Breast epithelium (tissue), 4 donors: Measurements from ENCODE around the gene BDKRB2. TPM values are rescaled to one million over a fixed set of nuclear protein-coding genes. Genes with fewer than 3 reads are reported as not detected.

Experiments used
- DNase-seq, 2 donors: peaks; one replicate each; pipeline ENCODE4 v3.0.0-alpha.2; 2019; ENCODE audit warnings: low spot score in 2 of 2
- H3K27ac ChIP-seq, 2 donors: fragments of 200-600 bp; sonication (generic) in 1 of 2; one replicate each; pipeline ENCODE4 v1.5.1; 2016 to 2019; ENCODE audit warnings: mild to moderate bottlenecking in 1 of 2
- H3K27me3 ChIP-seq, 2 donors: fragments of 200-600 bp; sonication (generic) in 1 of 2; one replicate each; pipeline versions ENCODE4 v1.5.1 to v1.6.0; 2017 to 2019; ENCODE audit warnings: control low read depth in 1 of 2, mild to moderate bottlenecking in 1 of 2
- H3K36me3 ChIP-seq: fragments of 200-600 bp; one replicate; pipeline ENCODE4 v1.5.1; 2019
- H3K4me1 ChIP-seq, 2 donors: fragments of 200-600 bp; sonication (generic); one replicate each; pipeline ENCODE4 v1.5.1; 2016 to 2019; ENCODE audit warnings: control low read depth in 1 of 2
- H3K4me3 ChIP-seq, 3 donors: fragments of 200-600 bp; sonication (generic); 1 replicate in 2 of 3; 2 replicates in 1 of 3; pipeline ENCODE4 v1.5.1; 2016 to 2019; ENCODE audit warnings: mild to moderate bottlenecking in 3 of 3, moderate library complexity in 2 of 3
- H3K9me3 ChIP-seq, 2 donors: fragments of 200-600 bp; sonication (generic) in 1 of 2; one replicate each; pipeline ENCODE4 v1.5.1; 2016 to 2019; ENCODE audit warnings: control low read depth in 1 of 2
- POLR2A ChIP-seq: fragments of 450-650 bp; IDR thresholded peaks from one replicate; pipeline ENCODE4 v1.6.1; 2016; ENCODE audit warnings: antibody characterized with exemption, mild to moderate bottlenecking, moderate library complexity
- POLR2AphosphoS5 ChIP-seq, 3 donors: sonication (generic); formaldehyde crosslinking; IDR thresholded peaks; one replicate each; pipeline ENCODE4 v1.6.1; 2017; ENCODE audit warnings: antibody characterized with exemption in 3 of 3
- intact Hi-C: fragments of 100-400 bp; cut with DNase I; formaldehyde crosslinking; loops from one replicate; pipeline ENCODE4 v1.15.1; 2023; ENCODE audit warnings: low total_unique reads
- total RNA-seq, 3 donors: library from RNA; depleted of rRNA; stranded (reverse); fragments of >200 nt; gene quantifications; one replicate each; pipeline ENCODE4 v1.1.0, GENCODE V29; 2016
- TF ChIP-seq, protein P1 (sequence below), 3 donors: fragments of 450-650 bp; IDR thresholded peaks; one replicate each; pipeline ENCODE4 v1.5.1; 2016 to 2017; ENCODE audit warnings: antibody characterized with exemption in 3 of 3, mild to moderate bottlenecking in 3 of 3, moderate library complexity in 3 of 3

Gene BDKRB2
- total RNA-seq, 3 donors from 2014 or later = 1.1 to 5.6 (median 4.2) TPM

DNA sequence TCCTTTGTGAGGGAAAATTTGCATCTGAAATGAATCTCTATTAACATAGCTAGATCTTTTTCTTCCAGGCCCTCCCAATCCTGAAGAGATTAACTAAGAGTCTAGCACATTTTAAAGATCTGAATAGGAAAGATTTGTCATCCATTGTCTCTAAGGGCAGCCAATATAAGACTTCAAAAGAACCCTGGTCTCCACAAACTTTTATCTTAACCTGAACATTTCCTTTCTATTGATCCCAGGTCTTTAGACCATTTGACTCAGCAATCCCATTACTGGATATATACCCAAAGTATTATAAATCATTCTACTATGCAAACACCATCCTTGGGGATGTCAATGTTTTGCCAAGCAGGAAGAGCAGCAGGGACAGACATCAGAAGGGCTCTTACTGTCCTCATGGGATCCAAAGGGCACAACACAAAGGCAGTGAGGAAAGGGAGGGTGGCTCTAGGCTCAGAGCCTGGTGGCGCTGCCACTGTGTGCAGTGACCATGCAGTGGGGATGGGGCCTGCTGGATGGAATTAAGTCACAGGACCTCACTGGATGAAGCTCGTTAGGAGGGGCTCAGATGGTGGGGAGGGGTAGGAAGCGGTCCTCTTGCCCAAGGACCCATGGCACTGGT lies 12.7 kb upstream of the BDKRB2 start:
- H3K27me3 ChIP-seq = no peaks in the 10 kb centered on the region
- intact Hi-C loops = no loop called here
- DNase-seq = no peak
- no peak overlapping the region for H3K4me3 ChIP-seq
- no peaks in the 10 kb centered on the region for H3K36me3 ChIP-seq
- H3K9me3 ChIP-seq = no peaks in the 10 kb centered on the region
- no peak for TF ChIP-seq POLR2A
- TF ChIP-seq, protein P1, sequence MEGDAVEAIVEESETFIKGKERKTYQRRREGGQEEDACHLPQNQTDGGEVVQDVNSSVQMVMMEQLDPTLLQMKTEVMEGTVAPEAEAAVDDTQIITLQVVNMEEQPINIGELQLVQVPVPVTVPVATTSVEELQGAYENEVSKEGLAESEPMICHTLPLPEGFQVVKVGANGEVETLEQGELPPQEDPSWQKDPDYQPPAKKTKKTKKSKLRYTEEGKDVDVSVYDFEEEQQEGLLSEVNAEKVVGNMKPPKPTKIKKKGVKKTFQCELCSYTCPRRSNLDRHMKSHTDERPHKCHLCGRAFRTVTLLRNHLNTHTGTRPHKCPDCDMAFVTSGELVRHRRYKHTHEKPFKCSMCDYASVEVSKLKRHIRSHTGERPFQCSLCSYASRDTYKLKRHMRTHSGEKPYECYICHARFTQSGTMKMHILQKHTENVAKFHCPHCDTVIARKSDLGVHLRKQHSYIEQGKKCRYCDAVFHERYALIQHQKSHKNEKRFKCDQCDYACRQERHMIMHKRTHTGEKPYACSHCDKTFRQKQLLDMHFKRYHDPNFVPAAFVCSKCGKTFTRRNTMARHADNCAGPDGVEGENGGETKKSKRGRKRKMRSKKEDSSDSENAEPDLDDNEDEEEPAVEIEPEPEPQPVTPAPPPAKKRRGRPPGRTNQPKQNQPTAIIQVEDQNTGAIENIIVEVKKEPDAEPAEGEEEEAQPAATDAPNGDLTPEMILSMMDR (IDR thresholded peaks at IDR 0.05) = no peak
- TF ChIP-seq POLR2AphosphoS5 (IDR thresholded peaks at IDR 0.05) = no peak
- no peaks in the 10 kb centered on the region for H3K4me1 ChIP-seq
- no peak overlapping the region for H3K27ac ChIP-seq

DNA sequence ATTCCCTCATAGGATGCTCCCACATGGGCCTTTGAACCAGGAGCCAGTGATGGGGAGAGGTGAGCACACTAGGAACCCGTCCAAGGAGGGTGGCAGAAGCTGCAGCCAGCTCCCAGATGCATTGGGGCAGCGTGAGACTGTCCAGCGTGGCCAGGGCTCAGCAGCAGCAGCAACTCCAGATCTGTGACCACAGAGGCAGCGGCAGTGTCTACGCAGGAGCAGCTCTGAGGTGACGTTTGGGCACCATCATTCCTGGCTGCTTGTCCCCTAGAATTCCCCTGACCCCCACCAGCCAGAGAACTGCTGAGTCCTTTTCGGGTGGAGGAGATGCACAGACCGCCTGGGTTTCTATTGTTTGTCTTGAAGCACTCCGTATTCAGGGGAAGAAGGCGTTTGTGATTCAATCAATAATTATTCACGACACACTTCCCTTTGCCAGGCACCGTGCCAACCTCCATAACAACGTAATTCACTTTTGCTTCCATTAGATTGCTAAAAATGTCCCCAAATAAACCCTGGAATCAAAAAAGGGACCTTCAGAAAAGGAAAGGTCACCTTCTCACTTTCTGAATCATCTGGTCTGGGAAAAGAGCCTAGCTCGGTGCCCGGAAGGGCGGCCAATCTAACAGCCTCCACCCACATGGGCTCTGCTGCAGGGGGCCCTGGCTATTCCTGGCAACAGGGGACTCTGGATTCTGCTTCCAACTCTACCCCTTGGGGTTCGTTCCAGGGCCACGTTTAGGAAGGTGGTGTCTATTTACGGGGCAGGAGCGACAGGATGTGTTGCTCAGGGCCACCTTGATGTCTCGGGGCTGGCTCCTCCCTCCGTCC lies 11.4 kb upstream of the BDKRB2 start:
- H3K36me3 ChIP-seq = no peaks in the 10 kb centered on the region
- no peak for TF ChIP-seq POLR2AphosphoS5 (IDR thresholded peaks at IDR 0.05)
- TF ChIP-seq POLR2A = no peak
- TF ChIP-seq, protein P1 (IDR thresholded peaks at IDR 0.05) = no peak
- no peak overlapping the region for H3K4me3 ChIP-seq
- H3K27me3 ChIP-seq = no peaks in the 10 kb centered on the region
- no peaks in the 10 kb centered on the region for H3K9me3 ChIP-seq
- DNase-seq = no peak
- H3K4me1 ChIP-seq = no peaks in the 10 kb centered on the region
- intact Hi-C loops = no loop called here
- peak overlapping the region in 1 of 2 donors; percentile 55 for H3K27ac ChIP-seq

DNA sequence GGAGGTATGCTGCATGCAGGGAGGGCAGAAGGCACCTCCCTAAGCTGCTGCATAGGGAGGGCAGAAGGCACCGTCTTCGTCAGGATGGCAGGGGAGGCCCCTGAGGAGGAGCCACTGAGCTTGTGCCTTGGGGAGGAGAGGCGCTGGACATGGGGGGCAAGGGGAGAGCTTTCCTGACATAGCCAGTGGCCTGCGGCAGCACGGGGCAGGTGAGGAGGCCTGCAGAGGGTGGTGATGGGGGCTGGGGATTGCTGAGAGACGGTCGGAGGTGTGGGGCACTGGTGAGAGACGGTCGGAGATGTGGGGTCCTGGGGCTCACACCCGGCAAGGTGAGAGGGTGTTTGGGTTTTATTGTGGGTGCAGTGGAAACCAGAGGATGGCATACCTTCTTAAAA lies 10.4 kb upstream of the BDKRB2 start:
- Histone ChIP-seq H3K9me3 (no peaks in the 10 kb centered on the region), H3K27me3 (no peaks in the 10 kb centered on the region), H3K4me3 (no peak overlapping the region), H3K4me1 (no peaks in the 10 kb centered on the region), H3K36me3 (no peaks in the 10 kb centered on the region), H3K27ac (no peak overlapping the region)
- TF ChIP-seq, protein P1 (IDR thresholded peaks at IDR 0.05) = no peak
- TF ChIP-seq POLR2AphosphoS5 (IDR thresholded peaks at IDR 0.05) (no peak), POLR2A (no peak)
- no peak for DNase-seq
- intact Hi-C loops = no loop called here

DNA sequence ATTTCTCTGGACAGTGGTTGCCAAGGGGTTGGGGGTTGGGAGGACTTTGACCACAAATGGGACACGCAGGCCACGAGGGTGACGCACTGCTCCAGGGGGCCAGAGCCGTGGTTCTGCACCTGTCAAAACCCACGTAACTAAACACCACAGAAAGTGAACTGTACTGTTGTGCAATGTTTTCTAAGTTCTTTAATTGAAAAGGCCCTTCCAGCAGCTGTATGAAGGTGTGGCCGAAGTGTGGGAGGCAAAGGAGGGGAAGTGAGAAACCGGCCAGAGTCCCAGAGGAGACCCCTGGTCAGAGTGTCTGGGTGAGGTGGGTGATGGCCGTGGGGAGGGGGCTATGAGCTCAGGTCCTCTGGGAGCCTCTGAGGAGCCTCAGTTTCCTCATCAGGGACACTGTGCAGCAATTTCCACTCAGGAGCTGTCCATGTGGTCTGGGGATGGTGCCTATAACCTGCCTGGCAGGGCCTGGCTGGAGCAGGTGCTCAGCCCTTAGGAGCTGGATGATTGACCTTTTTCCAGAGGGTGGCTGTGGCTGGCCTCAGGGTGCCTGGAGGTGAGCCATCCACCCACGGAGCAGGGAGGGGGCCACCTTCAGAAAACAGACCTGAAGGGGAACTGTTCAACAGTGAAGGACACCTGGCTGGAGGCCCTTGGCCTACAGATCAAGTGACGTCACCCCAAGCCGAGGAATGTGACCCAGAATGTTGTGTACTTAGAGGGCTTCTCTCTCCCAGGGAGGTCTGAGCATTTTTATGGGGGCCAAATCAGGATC lies 9.8 kb upstream of the BDKRB2 start:
- no peaks in the 10 kb centered on the region for H3K4me1 ChIP-seq
- intact Hi-C loops = no loop called here
- H3K27ac ChIP-seq = no peak overlapping the region
- no peak for TF ChIP-seq POLR2A
- no peak for TF ChIP-seq POLR2AphosphoS5 (IDR thresholded peaks at IDR 0.05)
- TF ChIP-seq, protein P1 (IDR thresholded peaks at IDR 0.05) = no peak
- no peaks in the 10 kb centered on the region for H3K36me3 ChIP-seq
- no peaks in the 10 kb centered on the region for H3K9me3 ChIP-seq
- H3K4me3 ChIP-seq = no peak overlapping the region
- no peak for DNase-seq
- no peaks in the 10 kb centered on the region for H3K27me3 ChIP-seq
